GM23338 (cell line): ENCODE data around the gene LSP1.

Source experiments
- CREB1 ChIP-seq: fragments of 250-450 bp; sonication (Bioruptor Pico); IDR thresholded peaks from 2 replicates; pipeline ENCODE4 v1.5.0; 2020; ENCODE audit warnings: low read depth, mild to moderate bottlenecking, moderate library complexity
- EZH2 ChIP-seq: fragments of 200-600 bp; sonication (generic); IDR thresholded peaks from one replicate; pipeline ENCODE4 v1.8.0; 2017; ENCODE audit warnings: antibody characterized with exemption, mild to moderate bottlenecking, low read depth; ENCODE audit not compliant: unreplicated experiment
- EZH2phosphoT487 ChIP-seq: fragments of 200-600 bp; sonication (generic); IDR thresholded peaks from one replicate; pipeline ENCODE4 v1.8.1; 2018; ENCODE audit warnings: antibody characterized with exemption; ENCODE audit not compliant: unreplicated experiment
- JUNB ChIP-seq: IDR thresholded peaks from one replicate; pipeline ENCODE4 v1.6.1; 2016; ENCODE audit warnings: antibody characterized with exemption; ENCODE audit not compliant: unreplicated experiment
- POLR2AphosphoS5 ChIP-seq: IDR thresholded peaks from 2 replicates; pipeline ENCODE4 v1.6.1; 2016; ENCODE audit warnings: antibody characterized with exemption, low read depth
- REST ChIP-seq: IDR thresholded peaks from one replicate; pipeline ENCODE4 v1.6.1; 2018; ENCODE audit warnings: antibody characterized with exemption; ENCODE audit not compliant: unreplicated experiment
- STAT1 ChIP-seq: IDR thresholded peaks from one replicate; pipeline ENCODE4 v1.6.1; 2016; ENCODE audit warnings: antibody characterized with exemption; ENCODE audit not compliant: unreplicated experiment
- ZNF114 ChIP-seq: fragments of 250-450 bp; sonication (Bioruptor Pico); IDR thresholded peaks from 2 replicates; pipeline ENCODE4 v1.5.0; 2020; ENCODE audit warnings: mild to moderate bottlenecking, moderate library complexity
- ZNF462 ChIP-seq: fragments of 250-450 bp; sonication (Bioruptor Pico); IDR thresholded peaks from 2 replicates; pipeline ENCODE4 v1.5.0; 2020; ENCODE audit warnings: mild to moderate bottlenecking, moderate library complexity
- TF ChIP-seq, protein P1 (sequence below), 2 experiments: fragments of 200-600 bp in 1 of 2; sonication (generic) in 1 of 2; conservative IDR thresholded peaks; 2 replicates each; pipeline versions ENCODE4 v1.5.1 to v1.6.1; 2016 to 2017; ENCODE audit warnings: antibody characterized with exemption in 2 of 2, low read depth in 2 of 2, mild to moderate bottlenecking in 2 of 2, moderate library complexity in 1 of 2
- TF ChIP-seq, protein P2 (sequence below): IDR thresholded peaks from 2 replicates; pipeline ENCODE4 v1.6.1; 2016; ENCODE audit warnings: antibody characterized with exemption

GRCh38 chr11:1894759-1895158 lies 41.9 kb downstream of the LSP1 start:
- TF ChIP-seq POLR2AphosphoS5 (no peak), EZH2 (no peak), CREB1 (CRISPR knock-in tag) (no peak), STAT1 (no peak), REST (no peak), EZH2phosphoT487 (no peak), ZNF114 (CRISPR knock-in tag) (no peak), JUNB (no peak), ZNF462 (CRISPR knock-in tag) (no peak)
- TF ChIP-seq, protein P1, sequence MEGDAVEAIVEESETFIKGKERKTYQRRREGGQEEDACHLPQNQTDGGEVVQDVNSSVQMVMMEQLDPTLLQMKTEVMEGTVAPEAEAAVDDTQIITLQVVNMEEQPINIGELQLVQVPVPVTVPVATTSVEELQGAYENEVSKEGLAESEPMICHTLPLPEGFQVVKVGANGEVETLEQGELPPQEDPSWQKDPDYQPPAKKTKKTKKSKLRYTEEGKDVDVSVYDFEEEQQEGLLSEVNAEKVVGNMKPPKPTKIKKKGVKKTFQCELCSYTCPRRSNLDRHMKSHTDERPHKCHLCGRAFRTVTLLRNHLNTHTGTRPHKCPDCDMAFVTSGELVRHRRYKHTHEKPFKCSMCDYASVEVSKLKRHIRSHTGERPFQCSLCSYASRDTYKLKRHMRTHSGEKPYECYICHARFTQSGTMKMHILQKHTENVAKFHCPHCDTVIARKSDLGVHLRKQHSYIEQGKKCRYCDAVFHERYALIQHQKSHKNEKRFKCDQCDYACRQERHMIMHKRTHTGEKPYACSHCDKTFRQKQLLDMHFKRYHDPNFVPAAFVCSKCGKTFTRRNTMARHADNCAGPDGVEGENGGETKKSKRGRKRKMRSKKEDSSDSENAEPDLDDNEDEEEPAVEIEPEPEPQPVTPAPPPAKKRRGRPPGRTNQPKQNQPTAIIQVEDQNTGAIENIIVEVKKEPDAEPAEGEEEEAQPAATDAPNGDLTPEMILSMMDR (conservative IDR thresholded peaks at IDR 0.05; ENCODE audit: low read depth in 2 of 2) = no peak
- TF ChIP-seq, protein P2, sequence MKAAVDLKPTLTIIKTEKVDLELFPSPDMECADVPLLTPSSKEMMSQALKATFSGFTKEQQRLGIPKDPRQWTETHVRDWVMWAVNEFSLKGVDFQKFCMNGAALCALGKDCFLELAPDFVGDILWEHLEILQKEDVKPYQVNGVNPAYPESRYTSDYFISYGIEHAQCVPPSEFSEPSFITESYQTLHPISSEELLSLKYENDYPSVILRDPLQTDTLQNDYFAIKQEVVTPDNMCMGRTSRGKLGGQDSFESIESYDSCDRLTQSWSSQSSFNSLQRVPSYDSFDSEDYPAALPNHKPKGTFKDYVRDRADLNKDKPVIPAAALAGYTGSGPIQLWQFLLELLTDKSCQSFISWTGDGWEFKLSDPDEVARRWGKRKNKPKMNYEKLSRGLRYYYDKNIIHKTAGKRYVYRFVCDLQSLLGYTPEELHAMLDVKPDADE = no peak
